Heart left ventricle (tissue), 16 donors: ENCODE results near the gene ZDHHC14. TPM values are rescaled to one million over a fixed set of nuclear protein-coding genes. Genes with fewer than 3 reads are reported as not detected.
"Not testable (repeated sequence)": the region's sequence is repeated elsewhere in the genome, so short reads cannot be mapped to it uniquely, and the experiment has no call there.

Source experiments
- ATAC-seq, 4 donors: fragments of 200-7000 bp; cut with Tn5 transposase; one replicate each; pipeline ENCODE4 v1.9.1; 2020 to 2022; ENCODE audit warnings: moderate library complexity in 4 of 4, mild to moderate bottlenecking in 3 of 4, moderate number of reproducible peaks in 1 of 4
- DNase-seq, 5 donors: peaks; one replicate each; pipeline ENCODE4 v3.0.0-alpha.2; 2020
- H3K27ac ChIP-seq, 12 donors: fragments of 200-600 bp; sonication (generic) in 4 of 12; one replicate each; pipeline versions ENCODE4 v1.5.0 to v1.8.0; 2016 to 2022; ENCODE audit warnings: mild to moderate bottlenecking in 2 of 12
- H3K27me3 ChIP-seq, 9 donors: fragments of 200-600 bp; sonication (generic) in 2 of 9; one replicate each; pipeline versions ENCODE4 v1.5.1 to v1.8.0; 2016 to 2022; ENCODE audit warnings: mild to moderate bottlenecking in 3 of 9
- H3K36me3 ChIP-seq, 9 donors: fragments of 200-600 bp; sonication (generic) in 2 of 9; one replicate each; pipeline versions ENCODE4 v1.5.0 to v1.8.0; 2018 to 2022; ENCODE audit warnings: mild to moderate bottlenecking in 2 of 9
- H3K4me1 ChIP-seq, 12 donors: fragments of 200-600 bp; sonication (generic) in 4 of 12; one replicate each; pipeline versions ENCODE4 v1.5.0 to v1.8.0; 2016 to 2022; ENCODE audit warnings: mild to moderate bottlenecking in 3 of 12
- H3K4me3 ChIP-seq, 12 donors: fragments of 200-600 bp; sonication (generic) in 4 of 12; one replicate each; pipeline versions ENCODE4 v1.5.0 to v1.8.0; 2017 to 2022; ENCODE audit warnings: mild to moderate bottlenecking in 9 of 12, moderate library complexity in 4 of 12
- H3K9me3 ChIP-seq, 12 donors: fragments of 200-600 bp; sonication (generic) in 4 of 12; one replicate each; pipeline versions ENCODE4 v1.5.0 to v1.8.0; 2016 to 2022; ENCODE audit warnings: mild to moderate bottlenecking in 1 of 12
- POLR2A ChIP-seq, 2 donors: fragments of 450-650 bp; IDR thresholded peaks; one replicate each; pipeline ENCODE4 v1.6.1; 2017; ENCODE audit warnings: antibody characterized with exemption in 2 of 2, mild to moderate bottlenecking in 2 of 2, moderate library complexity in 2 of 2
- WGBS, 4 donors: extraction: QIAGEN DNeasy Blood & Tissue Kit in 2 of 4; methylation state at CpG; one replicate each; pipeline versions ENCODE4 v1.1.5 to v1.1.7; 2013 to 2018; 5-methylcytosine and 5-hydroxymethylcytosine counted together
- intact Hi-C, 10 donors: fragments of 100-400 bp; cut with DNase I; formaldehyde crosslinking; loops; one replicate each; pipeline versions ENCODE4 v1.11.1 to v1.14.2; 2022
- polyA plus RNA-seq, 2 donors: library from polyadenylated mRNA; stranded (reverse); fragments of 200-250 nt; gene quantifications; one replicate each; pipeline ENCODE4 v1.2.3, GENCODE V29; 2013
- total RNA-seq, 9 donors: library from RNA; depleted of rRNA in 2 of 9; stranded (reverse); fragments of >200 nt in 2 of 9; fragmentation: NEBNext Ultra II Directional in 3 of 9; extraction: Animal tissue kit (Norgen Biotek cat#: 25700) in 3 of 9; gene quantifications; one replicate each; pipeline versions ENCODE4 v1.1.0 to v1.2.4, GENCODE V29; 2016 to 2023
- TF ChIP-seq, protein P1 (sequence below), 12 donors: fragments of 200-600 bp; sonication (generic) in 4 of 12; IDR thresholded peaks; one replicate each; pipeline versions ENCODE4 v1.5.0 to v1.8.0; 2018 to 2022; ENCODE audit warnings: antibody characterized with exemption in 12 of 12, mild to moderate bottlenecking in 5 of 12
- donor health status: ischemic (EF 13 %, LVEDD 7.1; RV severe dilation, severe dysfunction).
- donor health status: healthy with polysubstance abuse.
- donor health status: DM: no; HTN: yes; CAD: no.
- donor health status: DM: no; HTN: no; CAD: no.
- donor health status: ischemic (EF 25% LVEDD 6.9; RV normal size, moderate dysfunction).
- donor health status: ischemic (EF 25% LVEDD 5.7; RV mildly dilated, moderate dysfunction).
- donor health status: healthy.
- donor health status: DM: yes; HTN: yes; CAD: no.
- donor health status: ischemic (EF 35%, LVEDD 5.7; RV mildly dilated, moderate dysfunction).
- donor health status: nonischemic (EF 11% LVEDD 7.7; RV severe dilation, severe dysfunction).
- donor health status: DM: yes; HTN: yes; CAD: no.
- donor health status: PGD.
- donor health status: ischemic (EF 29% LVEDD 5.4; RV normal size, mild dysfunction).
- donor health status: nonischemic (EF 23%, LVEDD 6.1; RV moderate dilation, normal function).

ZDHHC14 gene
- total and polyA plus RNA-seq, 11 donors = 7.0 to 25.8 (median 15.4) TPM

DNA sequence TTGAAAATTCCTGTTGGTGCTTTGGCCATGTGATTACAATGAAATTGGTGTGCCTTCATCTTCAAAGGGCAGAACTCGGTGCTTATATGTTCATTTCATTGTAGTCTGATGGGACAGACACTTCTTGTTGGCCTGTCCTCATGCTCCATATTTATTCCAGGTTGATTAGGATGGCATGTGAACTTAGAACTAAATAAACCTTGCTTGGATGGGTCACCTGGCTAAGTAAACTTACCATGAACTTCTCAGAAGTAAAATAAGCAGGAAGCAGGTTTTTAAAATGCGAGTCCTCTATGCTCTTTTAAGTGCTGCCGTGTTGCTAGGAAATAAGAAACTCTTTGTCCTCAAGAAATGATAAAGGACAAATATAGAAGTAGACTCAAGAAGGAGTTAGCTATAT, 26.7 kb downstream of the ZDHHC14 start:
- Histone ChIP-seq H3K9me3 (no peaks in the 10 kb centered on the region), H3K36me3 (no peaks in the 10 kb centered on the region), H3K27me3 (no peaks in the 10 kb centered on the region), H3K27ac (no peak overlapping the region), H3K4me1 (peaks cover 0 to 15% (median 3%) of the 10 kb centered on the region in 12 donors), H3K4me3 (no peak overlapping the region)
- TF ChIP-seq POLR2A (IDR thresholded peaks at IDR 0.05) = no peak
- TF ChIP-seq, protein P1, sequence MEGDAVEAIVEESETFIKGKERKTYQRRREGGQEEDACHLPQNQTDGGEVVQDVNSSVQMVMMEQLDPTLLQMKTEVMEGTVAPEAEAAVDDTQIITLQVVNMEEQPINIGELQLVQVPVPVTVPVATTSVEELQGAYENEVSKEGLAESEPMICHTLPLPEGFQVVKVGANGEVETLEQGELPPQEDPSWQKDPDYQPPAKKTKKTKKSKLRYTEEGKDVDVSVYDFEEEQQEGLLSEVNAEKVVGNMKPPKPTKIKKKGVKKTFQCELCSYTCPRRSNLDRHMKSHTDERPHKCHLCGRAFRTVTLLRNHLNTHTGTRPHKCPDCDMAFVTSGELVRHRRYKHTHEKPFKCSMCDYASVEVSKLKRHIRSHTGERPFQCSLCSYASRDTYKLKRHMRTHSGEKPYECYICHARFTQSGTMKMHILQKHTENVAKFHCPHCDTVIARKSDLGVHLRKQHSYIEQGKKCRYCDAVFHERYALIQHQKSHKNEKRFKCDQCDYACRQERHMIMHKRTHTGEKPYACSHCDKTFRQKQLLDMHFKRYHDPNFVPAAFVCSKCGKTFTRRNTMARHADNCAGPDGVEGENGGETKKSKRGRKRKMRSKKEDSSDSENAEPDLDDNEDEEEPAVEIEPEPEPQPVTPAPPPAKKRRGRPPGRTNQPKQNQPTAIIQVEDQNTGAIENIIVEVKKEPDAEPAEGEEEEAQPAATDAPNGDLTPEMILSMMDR (IDR thresholded peaks at IDR 0.05) = no peak
- intact Hi-C loops = no loop called here
- 78 to 86% (median 82%) methylated on average over 3 of the region's 3 CpGs for WGBS, 4 donors
- DNase-seq = no peak
- no peak for ATAC-seq

GRCh38 chr6:157408427-157408826, 27.4 kb downstream of the ZDHHC14 start:
- DNase-seq, ATAC-seq, H3K36me3 ChIP-seq, H3K4me3 ChIP-seq, intact Hi-C loops, H3K27ac ChIP-seq, H3K9me3 ChIP-seq, H3K27me3 ChIP-seq: not testable (repeated sequence)
- WGBS, 4 donors = 94 to 97% (median 96%) methylated on average over 5 of the region's 5 CpGs
- H3K4me1 ChIP-seq = peaks cover 0 to 15% (median 5%) of the 10 kb centered on the region in 12 donors

DNA sequence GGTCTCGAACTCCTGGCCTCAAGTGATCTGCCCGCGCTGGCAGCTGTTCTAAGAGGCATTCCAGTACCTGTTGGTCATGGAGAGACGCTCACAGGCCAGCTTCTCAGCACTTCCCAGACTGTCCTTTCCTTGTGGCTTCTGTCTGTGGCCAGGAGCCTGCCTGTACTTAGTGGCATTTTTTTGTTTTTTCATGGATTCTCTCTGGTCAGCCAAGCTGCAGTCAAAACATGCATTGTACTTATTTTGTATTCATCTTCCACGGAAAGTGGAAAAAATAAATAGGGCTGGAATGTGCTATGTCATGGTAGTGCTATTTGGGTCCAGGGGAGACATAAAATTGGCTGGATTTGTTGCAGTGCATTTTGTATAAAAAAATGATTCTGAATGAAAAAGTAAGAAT, 29.1 kb downstream of the ZDHHC14 start:
- WGBS, 4 donors = 81 to 91% (median 85%) methylated on average over 5 of the region's 5 CpGs

GRCh38 chr6:157411368-157411767, 30.4 kb downstream of the ZDHHC14 start:
- 83 to 100% (median 96%) methylated on average over 1 of the region's 1 CpG for WGBS, 4 donors
- Histone ChIP-seq H3K4me3 (no peak overlapping the region), H3K27ac (no peak overlapping the region), H3K36me3 (no peaks in the 10 kb centered on the region), H3K27me3 (no peaks in the 10 kb centered on the region), H3K4me1 (peaks cover 0 to 9% (median under 1%) of the 10 kb centered on the region in 12 donors), H3K9me3 (no peaks in the 10 kb centered on the region)
- intact Hi-C loops = no loop called here
- TF ChIP-seq POLR2A (IDR thresholded peaks at IDR 0.05) = no peak
- TF ChIP-seq, protein P1 (IDR thresholded peaks at IDR 0.05) = no peak
- ATAC-seq (no peak), DNase-seq (no peak)

More for the DNA sequence above, 29.1 kb downstream of the ZDHHC14 start:
- DNase-seq (no peak), ATAC-seq (no peak)
- Histone ChIP-seq H3K9me3 (no peaks in the 10 kb centered on the region), H3K27me3 (no peaks in the 10 kb centered on the region), H3K4me1 (peaks cover 0 to 15% (median 6%) of the 10 kb centered on the region in 12 donors), H3K36me3 (no peaks in the 10 kb centered on the region), H3K4me3 (no peak overlapping the region), H3K27ac (no peak overlapping the region)
- intact Hi-C loops = no loop called here
- TF ChIP-seq, protein P1 (IDR thresholded peaks at IDR 0.05) = no peak

DNA sequence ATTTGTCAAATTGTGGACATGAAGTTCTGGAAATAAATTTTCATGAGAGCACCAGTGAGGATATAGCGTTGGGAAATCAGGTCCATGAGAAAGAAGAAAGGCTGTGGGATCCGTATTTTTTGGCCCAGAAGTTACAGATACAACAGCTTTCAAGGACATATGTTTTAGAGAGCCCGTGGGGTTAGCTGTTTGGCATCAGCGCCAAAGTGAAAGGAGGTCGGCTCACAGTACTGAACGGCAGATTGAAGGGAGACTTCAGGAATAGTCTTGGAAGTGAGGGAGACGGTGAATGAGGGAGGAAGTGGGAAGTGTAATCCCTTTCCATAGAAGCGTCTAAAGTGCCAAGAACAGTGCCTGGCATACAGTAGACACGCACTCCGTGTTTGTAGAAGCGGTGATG, 31.8 kb downstream of the ZDHHC14 start:
- intact Hi-C loops = no loop called here
- H3K36me3 ChIP-seq = no peaks in the 10 kb centered on the region
- TF ChIP-seq, protein P1 (IDR thresholded peaks at IDR 0.05) = no peak
- TF ChIP-seq POLR2A (IDR thresholded peaks at IDR 0.05) = no peak
- no peak overlapping the region for H3K27ac ChIP-seq
- no peak overlapping the region for H3K4me3 ChIP-seq
- 79 to 88% (median 82%) methylated on average over 11 of the region's 11 CpGs for WGBS, 4 donors
- no peak for DNase-seq
- H3K4me1 ChIP-seq = peaks cover 0 to 7% (median 0%) of the 10 kb centered on the region in 12 donors
- H3K27me3 ChIP-seq = no peaks in the 10 kb centered on the region
- H3K9me3 ChIP-seq = no peaks in the 10 kb centered on the region
- ATAC-seq = peak in 1 of 4 donors; percentile 24
